ENCODE data around the gene YTHDC1. TPM values are rescaled to one million over a fixed set of nuclear protein-coding genes. Genes with fewer than 3 reads are reported as not detected.

YTHDC1 gene
- total and polyA plus RNA-seq, 7 experiments from 2014 or later = 26.9 to 254 (median 206) TPM

DNA sequence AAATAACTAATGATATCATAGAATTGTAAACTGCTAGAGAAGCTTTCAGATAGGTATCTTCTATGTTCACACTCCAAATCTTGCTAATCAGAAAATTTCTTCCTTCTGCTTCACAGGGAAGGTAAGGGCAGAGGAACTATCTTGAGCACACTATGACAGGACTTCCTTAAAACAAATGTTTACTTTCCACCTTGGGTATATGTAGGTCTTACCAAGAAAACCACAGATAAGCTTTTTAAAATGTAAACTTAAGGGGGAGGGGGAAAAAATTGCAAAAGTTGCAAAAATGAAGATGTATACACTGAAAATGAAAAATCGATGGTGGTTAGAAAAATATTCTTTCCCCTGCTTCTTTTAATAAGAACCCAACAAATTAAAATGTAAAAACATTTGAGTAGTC, 30.9 kb downstream of the YTHDC1 start:
- Histone ChIP-seq H3K4me3 (ENCODE audit: low read length) (no peak overlapping the region), H3K27ac (ENCODE audit: low read depth, low read length) (no peak overlapping the region), H3K36me3 (ENCODE audit: control insufficient read depth in 2 of 3, insufficient read depth in 3 of 3, low read length in 3 of 3) (peaks cover 27 to 82% (median 34%) of the 10 kb centered on the region in 3 experiments), H3K4me1 (ENCODE audit: control insufficient read depth in 2 of 2, insufficient read depth in 2 of 2, low read length in 2 of 2) (no peaks in the 10 kb centered on the region), H3K27me3 (ENCODE audit: control insufficient read depth in 2 of 2, insufficient read depth in 2 of 2, low read length in 2 of 2) (no peaks in the 10 kb centered on the region), H3K9me3 (ENCODE audit: control insufficient read depth in 2 of 3, low read length in 3 of 3) (no peaks in the 10 kb centered on the region)
- intact Hi-C loops (cut with micrococcal nuclease) = no loop called here
- peaks cover 6 to 46% (median 28%) of the 10 kb centered on the region in 5 donors for H3K36me3 Mint-ChIP-seq
- no peaks in the 10 kb centered on the region for H3K9me3 Mint-ChIP-seq
- POLR2A ChIA-PET = interaction anchor here (1.3 kb wide), 1 partner anchor 10 kb away, joined by 3 read pairs; no protein-coding TSS in a partner anchor
- no peak for DNase-seq
- no peak for ATAC-seq
- H3K27ac Mint-ChIP-seq = peak overlapping the region in 8 of 9 donors; percentile 5 to 82 (median 33)
- CTCF ChIA-PET = no interaction called here
- H3K4me3 Mint-ChIP-seq = peak overlapping the region in 1 of 10 donors; percentile 6
- H3K27me3 Mint-ChIP-seq = no peaks in the 10 kb centered on the region
- H3K4me1 Mint-ChIP-seq = peaks cover 0 to 18% (median 5%) of the 10 kb centered on the region in 7 donors

DNA sequence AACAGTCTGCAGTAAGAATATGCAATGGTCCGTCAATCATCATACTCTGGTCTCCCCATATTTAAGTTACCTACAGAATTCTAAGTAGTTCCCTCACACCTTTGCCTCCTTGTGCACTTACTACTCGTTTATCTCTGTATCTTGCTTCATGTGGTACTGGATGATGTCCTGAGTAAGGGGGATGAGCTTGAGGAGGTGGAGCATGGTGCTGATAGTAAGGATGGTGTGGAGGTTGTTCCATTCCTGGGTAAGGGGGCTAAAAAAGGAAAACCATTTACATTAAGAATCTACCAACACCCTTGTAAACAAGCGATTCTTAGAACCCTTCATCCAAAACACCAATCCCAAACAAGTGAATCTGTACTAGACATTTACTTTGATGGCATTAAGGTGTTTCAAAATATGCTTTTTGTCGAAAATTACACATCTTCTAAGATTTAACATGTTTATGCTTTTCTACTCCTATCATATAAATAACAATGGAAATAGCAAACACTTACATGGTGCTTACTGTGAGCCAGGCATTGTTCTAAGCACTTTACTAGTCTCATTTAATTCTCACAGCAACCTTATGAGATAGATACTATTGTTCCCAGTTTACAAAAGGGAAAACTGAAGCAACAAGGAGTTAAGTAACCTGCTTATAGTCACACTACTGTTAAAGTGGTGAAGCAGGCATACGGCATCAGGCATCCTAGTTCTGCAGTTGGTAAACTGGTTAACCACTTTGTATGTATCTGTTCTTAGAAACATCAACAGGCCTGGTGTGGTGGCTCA, 33.5 kb downstream of the YTHDC1 start:
- peaks cover 9 to 54% (median 32%) of the 10 kb centered on the region in 5 donors for H3K36me3 Mint-ChIP-seq
- ChIA-PET POLR2A (interaction anchor here (0.9 kb wide), 1 partner anchor 29 kb away, joined by 6 read pairs; no protein-coding TSS in a partner anchor), CTCF (no interaction called here)
- intact Hi-C loops (cut with micrococcal nuclease) = loop anchor here in 1 of 2 donors (2.0 kb wide), 1 partner anchor 30 kb away; no protein-coding TSS in a partner anchor
- Histone ChIP-seq H3K27ac (ENCODE audit: low read depth, low read length) (no peak overlapping the region), H3K36me3 (ENCODE audit: control insufficient read depth in 2 of 3, insufficient read depth in 3 of 3, low read length in 3 of 3) (peaks cover 20 to 70% (median 33%) of the 10 kb centered on the region in 3 experiments), H3K9me3 (ENCODE audit: control insufficient read depth in 2 of 3, low read length in 3 of 3) (no peaks in the 10 kb centered on the region), H3K4me3 (ENCODE audit: low read length) (no peak overlapping the region), H3K4me1 (ENCODE audit: control insufficient read depth in 2 of 2, insufficient read depth in 2 of 2, low read length in 2 of 2) (no peaks in the 10 kb centered on the region), H3K27me3 (ENCODE audit: control insufficient read depth in 2 of 2, insufficient read depth in 2 of 2, low read length in 2 of 2) (no peaks in the 10 kb centered on the region)
- peaks cover 0 to 18% (median 0%) of the 10 kb centered on the region in 7 donors for H3K4me1 Mint-ChIP-seq
- no peaks in the 10 kb centered on the region for H3K27me3 Mint-ChIP-seq
- peak overlapping the region in 2 of 9 donors; percentile 33 to 60 for H3K27ac Mint-ChIP-seq
- no peak for DNase-seq
- no peak overlapping the region for H3K4me3 Mint-ChIP-seq
- H3K9me3 Mint-ChIP-seq = no peaks in the 10 kb centered on the region
- ATAC-seq = no peak

DNA sequence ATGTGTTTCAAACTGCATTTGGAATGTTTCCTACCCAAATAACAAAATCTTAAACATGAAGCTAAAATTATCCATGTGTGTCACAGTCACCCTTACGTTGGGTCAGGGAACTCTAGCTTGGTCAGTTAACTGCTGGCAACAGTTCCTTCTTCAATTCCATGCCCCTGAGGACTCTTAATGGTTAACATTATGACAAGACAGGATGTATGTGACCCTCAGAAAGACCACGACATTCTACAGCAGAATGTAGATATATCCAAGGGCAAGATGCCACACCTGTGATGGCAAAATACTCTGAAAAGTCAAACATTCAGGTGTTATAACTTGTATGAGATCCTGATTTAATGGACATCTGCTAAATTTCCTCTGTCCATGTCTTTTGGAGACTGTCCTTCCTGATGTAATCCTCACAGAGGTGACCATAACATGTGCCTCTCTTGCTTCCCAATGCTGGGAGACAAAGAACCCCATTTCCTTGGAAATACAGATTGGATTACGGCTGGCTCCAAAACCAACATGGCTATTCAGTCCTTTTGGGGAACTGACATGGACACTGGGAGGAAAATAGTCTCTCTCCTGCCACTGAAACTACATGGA, 39.1 kb downstream of the YTHDC1 start:
- POLR2A ChIA-PET = no interaction called here
- H3K4me1 Mint-ChIP-seq = peaks cover 0 to 4% (median 0%) of the 10 kb centered on the region in 7 donors
- DNase-seq (no peak), ATAC-seq (peak; percentile 17)
- H3K27ac ChIP-seq (ENCODE audit: low read depth, low read length) = no peak overlapping the region
- H3K9me3 Mint-ChIP-seq = no peaks in the 10 kb centered on the region
- peaks cover 0 to 28% (median 19%) of the 10 kb centered on the region in 3 experiments for H3K36me3 ChIP-seq (ENCODE audit: control insufficient read depth in 2 of 3, insufficient read depth in 3 of 3, low read length in 3 of 3)
- H3K27ac Mint-ChIP-seq = no peak overlapping the region
- no peak overlapping the region for H3K4me3 Mint-ChIP-seq
- CTCF ChIA-PET = no interaction called here
- H3K27me3 ChIP-seq (ENCODE audit: control insufficient read depth in 2 of 2, insufficient read depth in 2 of 2, low read length in 2 of 2) = no peaks in the 10 kb centered on the region
- H3K36me3 Mint-ChIP-seq = peaks cover 9 to 33% (median 27%) of the 10 kb centered on the region in 5 donors
- intact Hi-C loops (cut with micrococcal nuclease) = loop anchor here in 1 of 2 donors (5.0 kb wide), 1 partner anchor 67 kb away; no protein-coding TSS in a partner anchor
- no peak overlapping the region for H3K4me3 ChIP-seq (ENCODE audit: low read length)
- H3K27me3 Mint-ChIP-seq = peaks cover 0 to 17% (median 0%) of the 10 kb centered on the region in 5 donors
- no peaks in the 10 kb centered on the region for H3K9me3 ChIP-seq (ENCODE audit: control insufficient read depth in 2 of 3, low read length in 3 of 3)
- H3K4me1 ChIP-seq (ENCODE audit: control insufficient read depth in 2 of 2, insufficient read depth in 2 of 2, low read length in 2 of 2) = no peaks in the 10 kb centered on the region

DNA sequence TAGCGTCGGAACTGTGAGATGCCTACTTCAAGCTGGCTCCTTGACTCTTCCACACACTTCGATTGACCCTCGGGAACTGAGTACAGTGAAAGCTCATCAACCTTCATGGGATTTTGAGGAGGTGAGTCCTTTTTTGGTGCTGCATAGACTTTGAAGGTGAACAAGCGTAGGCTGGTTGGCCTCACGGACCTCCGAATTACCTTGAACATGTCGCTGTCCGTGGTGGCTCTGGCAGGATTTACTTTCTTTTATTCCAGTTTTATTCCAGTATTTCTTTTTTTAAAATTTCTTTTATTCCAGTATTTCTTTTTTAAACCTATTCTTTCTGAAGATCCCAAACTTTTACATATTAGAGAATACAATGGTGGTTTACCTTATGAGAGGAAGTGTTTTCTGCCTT, 45.2 kb downstream of the YTHDC1 start:
- intact Hi-C loops (cut with micrococcal nuclease) = loop anchor here in 1 of 2 donors (5.0 kb wide), 1 partner anchor 43 kb away; no protein-coding TSS in a partner anchor
- ChIA-PET CTCF (interaction anchor here (0.6 kb wide), 1 partner anchor 417 kb away, joined by 3 read pairs; no protein-coding TSS in a partner anchor), POLR2A (no interaction called here)
- peaks cover 0 to 2% (median 0%) of the 10 kb centered on the region in 5 donors for H3K36me3 Mint-ChIP-seq
- Histone ChIP-seq H3K27ac (ENCODE audit: low read depth, low read length) (no peak overlapping the region), H3K4me3 (ENCODE audit: low read length) (no peak overlapping the region), H3K36me3 (ENCODE audit: control insufficient read depth in 2 of 3, insufficient read depth in 3 of 3, low read length in 3 of 3) (no peaks in the 10 kb centered on the region), H3K4me1 (ENCODE audit: control insufficient read depth in 2 of 2, insufficient read depth in 2 of 2, low read length in 2 of 2) (no peaks in the 10 kb centered on the region), H3K9me3 (ENCODE audit: control insufficient read depth in 2 of 3, low read length in 3 of 3) (no peaks in the 10 kb centered on the region), H3K27me3 (ENCODE audit: control insufficient read depth in 2 of 2, insufficient read depth in 2 of 2, low read length in 2 of 2) (no peaks in the 10 kb centered on the region)
- no peak overlapping the region for H3K4me3 Mint-ChIP-seq
- H3K9me3 Mint-ChIP-seq = no peaks in the 10 kb centered on the region
- ATAC-seq = no peak
- peaks cover 0 to 32% (median 7%) of the 10 kb centered on the region in 5 donors for H3K27me3 Mint-ChIP-seq
- H3K27ac Mint-ChIP-seq = no peak overlapping the region
- no peak for DNase-seq
- H3K4me1 Mint-ChIP-seq = no peaks in the 10 kb centered on the region

GRCh38 chr4:68299492-68300457, 50.1 kb downstream of the YTHDC1 start:
- Mint-ChIP-seq H3K4me3 (no peak overlapping the region), H3K4me1 (no peaks in the 10 kb centered on the region), H3K9me3 (peaks cover 0 to 13% (median 4%) of the 10 kb centered on the region in 11 donors), H3K27me3 (peaks cover 4 to 25% (median 12%) of the 10 kb centered on the region in 5 donors), H3K36me3 (peaks cover 0 to 6% (median 0%) of the 10 kb centered on the region in 5 donors), H3K27ac (no peak overlapping the region)
- DNase-seq = no peak
- Histone ChIP-seq H3K27ac (ENCODE audit: low read depth, low read length) (no peak overlapping the region), H3K36me3 (ENCODE audit: control insufficient read depth in 2 of 3, insufficient read depth in 3 of 3, low read length in 3 of 3) (no peaks in the 10 kb centered on the region), H3K27me3 (ENCODE audit: control insufficient read depth in 2 of 2, insufficient read depth in 2 of 2, low read length in 2 of 2) (no peaks in the 10 kb centered on the region), H3K4me1 (ENCODE audit: control insufficient read depth in 2 of 2, insufficient read depth in 2 of 2, low read length in 2 of 2) (no peaks in the 10 kb centered on the region), H3K4me3 (ENCODE audit: low read length) (no peak overlapping the region), H3K9me3 (ENCODE audit: control insufficient read depth in 2 of 3, low read length in 3 of 3) (no peaks in the 10 kb centered on the region)
- intact Hi-C loops (cut with micrococcal nuclease) = no loop called here
- no peak for ATAC-seq
- CTCF ChIA-PET = no interaction called here
- POLR2A ChIA-PET = no interaction called here

DNA sequence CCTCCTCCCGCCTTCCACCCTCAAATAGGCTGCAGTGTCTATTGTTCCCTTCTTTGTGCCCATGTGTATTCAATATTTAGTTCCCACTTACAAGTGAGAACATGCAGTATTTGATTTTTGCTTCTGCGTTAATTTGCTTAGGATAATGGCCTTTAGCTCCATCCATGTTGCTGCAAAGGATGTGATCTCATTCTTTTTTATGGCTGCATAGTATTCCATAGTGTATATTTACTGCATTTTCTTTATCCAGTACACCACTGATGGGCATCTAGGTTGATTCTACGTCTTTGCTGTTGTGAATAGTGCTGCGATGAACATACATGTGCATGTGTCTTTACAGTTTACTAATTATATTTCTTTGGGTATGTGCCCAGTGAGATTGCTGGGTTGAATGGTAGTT, 52.8 kb downstream of the YTHDC1 start:
- POLR2A ChIA-PET = no interaction called here
- no peak for ATAC-seq
- no peak overlapping the region for H3K4me3 Mint-ChIP-seq
- no peak overlapping the region for H3K4me3 ChIP-seq (ENCODE audit: low read length)
- CTCF ChIA-PET = no interaction called here
- H3K4me1 ChIP-seq (ENCODE audit: control insufficient read depth in 2 of 2, insufficient read depth in 2 of 2, low read length in 2 of 2) = no peaks in the 10 kb centered on the region
- H3K9me3 ChIP-seq (ENCODE audit: control insufficient read depth in 2 of 3, low read length in 3 of 3) = no peaks in the 10 kb centered on the region
- intact Hi-C loops (cut with micrococcal nuclease) = no loop called here
- H3K4me1 Mint-ChIP-seq = no peaks in the 10 kb centered on the region
- H3K36me3 ChIP-seq (ENCODE audit: control insufficient read depth in 2 of 3, insufficient read depth in 3 of 3, low read length in 3 of 3) = no peaks in the 10 kb centered on the region
- no peak for DNase-seq
- no peak overlapping the region for H3K27ac ChIP-seq (ENCODE audit: low read depth, low read length)
- H3K36me3 Mint-ChIP-seq = peaks cover 0 to 6% (median 0%) of the 10 kb centered on the region in 5 donors
- H3K9me3 Mint-ChIP-seq = peaks cover 0 to 15% (median 4%) of the 10 kb centered on the region in 11 donors
- no peaks in the 10 kb centered on the region for H3K27me3 ChIP-seq (ENCODE audit: control insufficient read depth in 2 of 2, insufficient read depth in 2 of 2, low read length in 2 of 2)
- H3K27me3 Mint-ChIP-seq = peaks cover 0 to 26% (median 5%) of the 10 kb centered on the region in 5 donors
- H3K27ac Mint-ChIP-seq = no peak overlapping the region

Measured in naive thymus-derived CD4-positive, alpha-beta T cell (primary cell).